Measurements from ENCODE around the gene SPATA18.
"Not testable (repeated sequence)": the region's sequence is repeated elsewhere in the genome, so short reads cannot be mapped to it uniquely, and the experiment has no call there.

SPATA18 gene

GRCh38 chr4:52052475-52052780, 1.3 kb downstream of the SPATA18 start:
- no peak for DNase-seq (ENCODE audit: low read depth)

GRCh38 chr4:52054254-52054653, 3.1 kb downstream of the SPATA18 start:
- DNase-seq (ENCODE audit: low read depth): no peak

GRCh38 chr4:52057196-52057595, 6.1 kb downstream of the SPATA18 start:
- DNase-seq (ENCODE audit: low read depth): no peak

GRCh38 chr4:52058275-52058674, 7.2 kb downstream of the SPATA18 start:
- DNase-seq (ENCODE audit: low read depth): no peak

GRCh38 chr4:52059372-52059771, 8.3 kb downstream of the SPATA18 start:
- DNase-seq (ENCODE audit: low read depth): no peak

GRCh38 chr4:52069571-52069970, 18.5 kb downstream of the SPATA18 start:
- DNase-seq (ENCODE audit: low read depth): no peak

- no peak for DNase-seq (ENCODE audit: low read depth)
Observed at GRCh38 chr4:52071791-52072546, 20.9 kb downstream of the SPATA18 start.

- no peak for DNase-seq (ENCODE audit: low read depth)
Observed at GRCh38 chr4:52076731-52077130, 25.6 kb downstream of the SPATA18 start.

GRCh38 chr4:52079659-52080058, 28.6 kb downstream of the SPATA18 start:
- no peak for DNase-seq (ENCODE audit: low read depth)

GRCh38 chr4:52081216-52081615, 30.1 kb downstream of the SPATA18 start:
- DNase-seq (ENCODE audit: low read depth): no peak

- not testable (repeated sequence) for DNase-seq (ENCODE audit: low read depth)
Observed at GRCh38 chr4:52086425-52086824, 35.3 kb downstream of the SPATA18 start.

- DNase-seq (ENCODE audit: low read depth): no peak
Observed at GRCh38 chr4:52091801-52092200, 40.7 kb downstream of the SPATA18 start.

GRCh38 chr4:52093466-52093865, 42.4 kb downstream of the SPATA18 start:
- DNase-seq (ENCODE audit: low read depth): no peak

- no peak for DNase-seq (ENCODE audit: low read depth)
Observed at GRCh38 chr4:52094376-52095145, 43.5 kb downstream of the SPATA18 start.

GRCh38 chr4:52095374-52095773, 44.3 kb downstream of the SPATA18 start:
- DNase-seq (ENCODE audit: low read depth): no peak

- no peak for DNase-seq (ENCODE audit: low read depth)
Observed at GRCh38 chr4:52096048-52096447, 44.9 kb downstream of the SPATA18 start.

GRCh38 chr4:52098618-52099017, 47.5 kb downstream of the SPATA18 start:
- no peak for DNase-seq (ENCODE audit: low read depth)

- DNase-seq (ENCODE audit: low read depth): no peak
Observed at GRCh38 chr4:52099860-52100461, 48.9 kb downstream of the SPATA18 start.

- no peak for DNase-seq (ENCODE audit: low read depth)
Observed at GRCh38 chr4:52102587-52102986, 51.5 kb downstream of the SPATA18 start.

GRCh38 chr4:52103319-52103718, 52.2 kb downstream of the SPATA18 start:
- no peak for DNase-seq (ENCODE audit: low read depth)

GRCh38 chr4:52105276-52105675, 54.2 kb downstream of the SPATA18 start:
- no peak for DNase-seq (ENCODE audit: low read depth)

- DNase-seq (ENCODE audit: low read depth): no peak
Observed at GRCh38 chr4:52106191-52106590, 55.1 kb downstream of the SPATA18 start.

GRCh38 chr4:52106660-52107059, 55.6 kb downstream of the SPATA18 start:
- DNase-seq (ENCODE audit: low read depth): no peak

Data from CMK (cell line).